Trophoblast cell (in vitro differentiated cells and primary cell): ENCODE measurements around the gene FTL.

Experiments used
- DNase-seq, 2 donors: peaks; one replicate each; pipeline ENCODE4 v3.0.0-alpha.2; 2016
- H2AFZ ChIP-seq: 2 replicates; pipeline ENCODE4 v1.6.1; 2013; ENCODE audit warnings: low read length, moderate library complexity, mild to moderate bottlenecking; ENCODE audit not compliant: insufficient read depth, poor library complexity
- H2AK5ac ChIP-seq: 2 replicates; pipeline ENCODE4 v1.6.1; 2013; ENCODE audit warnings: mild to moderate bottlenecking, low read length
- H2BK120ac ChIP-seq: 2 replicates; pipeline ENCODE4 v1.6.1; 2013; ENCODE audit warnings: low read length, mild to moderate bottlenecking, moderate library complexity; ENCODE audit not compliant: insufficient read depth, poor library complexity
- H2BK12ac ChIP-seq: 2 replicates; pipeline ENCODE4 v1.6.1; 2013; ENCODE audit warnings: mild to moderate bottlenecking, low read length, moderate library complexity
- H2BK5ac ChIP-seq: 2 replicates; pipeline ENCODE4 v1.6.1; 2013; ENCODE audit warnings: low read length, low read depth, moderate library complexity, mild to moderate bottlenecking; ENCODE audit not compliant: poor library complexity
- H3K14ac ChIP-seq: 2 replicates; pipeline ENCODE4 v1.6.1; 2013; ENCODE audit warnings: mild to moderate bottlenecking, low read length
- H3K18ac ChIP-seq: 2 replicates; pipeline ENCODE4 v1.6.1; 2013; ENCODE audit warnings: mild to moderate bottlenecking, low read length
- H3K23ac ChIP-seq: 2 replicates; pipeline ENCODE4 v1.6.1; 2013; ENCODE audit warnings: low read length
- H3K27ac ChIP-seq: 2 replicates; pipeline ENCODE4 v1.5.1; 2013; ENCODE audit warnings: low read depth, mild to moderate bottlenecking, inconsistent platforms, low read length, moderate library complexity
- H3K27me3 ChIP-seq: 2 replicates; pipeline ENCODE4 v1.6.1; 2013; ENCODE audit warnings: inconsistent platforms, mild to moderate bottlenecking, low read length, moderate library complexity; ENCODE audit not compliant: insufficient read depth
- H3K36me3 ChIP-seq, 2 experiments: 1 replicate in 1 of 2; 2 replicates in 1 of 2; pipeline ENCODE4 v1.6.1; 2013; ENCODE audit warnings: low read length in 2 of 2, mild to moderate bottlenecking in 2 of 2, moderate library complexity in 1 of 2; ENCODE audit not compliant: insufficient read depth in 2 of 2, control insufficient read depth in 1 of 2
- H3K4ac ChIP-seq: 2 replicates; pipeline ENCODE4 v1.6.1; 2013; ENCODE audit warnings: low read depth, mild to moderate bottlenecking, low read length, moderate library complexity
- H3K4me1 ChIP-seq, 2 experiments: 1 replicate in 1 of 2; 2 replicates in 1 of 2; pipeline ENCODE4 v1.6.1; 2013; ENCODE audit warnings: low read length in 2 of 2, mild to moderate bottlenecking in 2 of 2, moderate library complexity in 1 of 2; ENCODE audit not compliant: insufficient read depth in 2 of 2, control insufficient read depth in 1 of 2
- H3K4me2 ChIP-seq: 2 replicates; pipeline ENCODE4 v1.6.1; 2013; ENCODE audit warnings: inconsistent platforms, mild to moderate bottlenecking, low read length, moderate library complexity
- H3K4me3 ChIP-seq: 2 replicates; pipeline ENCODE4 v1.5.1; 2013; ENCODE audit warnings: mild to moderate bottlenecking, low read depth, low read length, inconsistent platforms
- H3K79me1 ChIP-seq: one replicate; pipeline ENCODE4 v1.6.1; 2013; ENCODE audit warnings: low read length
- H3K79me2 ChIP-seq: 2 replicates; pipeline ENCODE4 v1.6.1; 2013; ENCODE audit warnings: low read length, mild to moderate bottlenecking; ENCODE audit not compliant: control insufficient read depth, insufficient read depth, poor library complexity
- H3K9ac ChIP-seq: 2 replicates; pipeline ENCODE4 v1.6.1; 2013; ENCODE audit warnings: mild to moderate bottlenecking, low read length
- H3K9me3 ChIP-seq: 2 replicates; pipeline ENCODE4 v1.6.1; 2013; ENCODE audit warnings: low read depth, mild to moderate bottlenecking, control low read depth, inconsistent platforms, low read length; ENCODE audit not compliant: insufficient read depth
- H4K12ac ChIP-seq: 2 replicates; pipeline ENCODE4 v1.6.1; 2013; ENCODE audit warnings: low read depth, mild to moderate bottlenecking, low read length, moderate library complexity
- H4K8ac ChIP-seq: 2 replicates; pipeline ENCODE4 v1.6.1; 2013; ENCODE audit warnings: low read depth, mild to moderate bottlenecking, low read length, moderate library complexity
- H4K91ac ChIP-seq: one replicate; pipeline ENCODE4 v1.6.1; 2013; ENCODE audit warnings: low read depth, mild to moderate bottlenecking, low read length, moderate library complexity
- WGBS: extraction: QIAGEN DNeasy Blood & Tissue Kit; methylation state at CpG from one replicate; pipeline ENCODE4 v1.1.7; 2013; ENCODE audit warnings: missing lambda C conversion rate; ENCODE audit not compliant: insufficient read length, insufficient coverage; ENCODE audit errors: extremely low coverage; 5-methylcytosine and 5-hydroxymethylcytosine counted together

The FTL gene

DNA sequence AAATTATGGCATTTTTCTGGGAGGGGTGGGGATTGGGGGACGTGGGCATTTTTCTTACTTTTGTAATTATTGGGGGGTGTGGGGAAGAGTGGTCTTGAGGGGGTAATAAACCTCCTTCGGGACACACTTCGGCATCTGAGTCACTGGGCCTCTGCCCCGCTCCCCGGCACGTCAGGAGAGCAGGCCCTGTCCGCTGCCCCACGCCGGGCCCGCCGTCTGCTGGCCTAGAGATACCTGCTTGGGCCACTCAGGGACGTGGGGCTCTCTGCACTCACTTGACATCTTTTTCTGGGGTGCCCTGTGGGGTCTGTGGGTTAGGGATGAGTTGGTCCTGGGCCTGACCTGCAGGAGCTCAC lies 3.5 kb upstream of the FTL start:
- Histone ChIP-seq H3K36me3 (peaks cover 14 to 26% of the 10 kb centered on the region in 2 experiments), H3K14ac (no peak overlapping the region), H3K79me1 (peaks cover 31% of the 10 kb centered on the region), H2BK12ac (peak overlapping the region; percentile 41), H4K12ac (peak overlapping the region; percentile 1), H3K23ac (no peak overlapping the region), H4K91ac (peak overlapping the region; percentile 52), H3K27ac (peak overlapping the region; percentile 39), H3K9ac (no peak overlapping the region), H3K79me2 (peaks cover 16% of the 10 kb centered on the region), H2BK120ac (no peak overlapping the region), H2AK5ac (no peak overlapping the region), H3K4ac (peak overlapping the region; percentile 13), H4K8ac (peak overlapping the region; percentile 7), H3K18ac (peak overlapping the region; percentile 2), H3K9me3 (no peaks in the 10 kb centered on the region), H2AFZ (no peak overlapping the region), H3K4me1 (peaks cover 25 to 27% of the 10 kb centered on the region in 2 experiments), H3K27me3 (no peaks in the 10 kb centered on the region), H3K4me2 (no peak overlapping the region), H3K4me3 (no peak overlapping the region), H2BK5ac (no peak overlapping the region)
- no peak for DNase-seq
- WGBS = no CpG with 5 or more reads among the region's 12 CpGs

DNA sequence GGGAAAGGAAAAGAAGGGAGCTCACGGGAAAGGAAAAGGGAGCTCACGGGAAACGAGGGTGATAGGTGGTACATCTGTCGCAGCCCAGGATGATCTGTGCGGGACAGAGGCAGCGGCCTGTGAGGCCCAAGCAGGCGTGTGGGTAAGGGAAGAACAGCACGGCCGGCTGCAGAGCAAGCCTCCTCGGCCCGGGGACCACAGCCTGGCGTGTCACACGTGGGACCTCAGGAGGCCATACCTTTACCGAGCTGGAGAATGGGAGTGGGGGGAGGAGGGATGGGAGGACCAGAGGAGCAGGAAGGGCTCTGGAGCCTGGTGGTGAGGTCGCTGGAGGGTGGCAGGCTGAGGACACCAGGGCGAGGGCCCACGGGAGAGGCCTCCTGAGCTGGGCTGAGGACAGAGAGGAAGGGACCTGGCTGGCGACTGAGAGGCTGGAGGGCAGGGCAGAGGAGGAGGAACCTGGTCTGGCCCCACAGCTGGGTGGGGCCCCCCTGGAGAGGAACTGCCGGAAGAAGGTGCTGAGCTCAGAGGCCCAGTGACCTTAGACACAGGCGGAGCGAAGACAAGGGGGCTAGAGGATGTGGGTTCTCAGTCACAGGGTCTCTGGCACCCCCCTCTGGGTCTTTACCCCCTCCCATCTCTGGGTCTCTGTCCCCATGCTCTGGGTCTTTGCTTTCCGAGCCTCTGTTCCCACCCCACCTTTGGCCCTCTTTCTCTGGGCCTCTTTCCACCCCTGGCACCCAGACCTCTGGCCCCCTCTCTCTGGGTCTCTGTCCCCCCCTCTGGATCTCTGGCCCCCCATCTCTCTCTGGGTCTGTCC lies 2.9 kb upstream of the FTL start:
- peaks cover 31% of the 10 kb centered on the region for H3K79me1 ChIP-seq
- H2AFZ ChIP-seq = no peak overlapping the region
- peak overlapping the region; percentile 39 for H3K27ac ChIP-seq
- peak overlapping the region; percentile 89 for H4K91ac ChIP-seq
- peak overlapping the region; percentile 7 for H4K8ac ChIP-seq
- H3K4me1 ChIP-seq = peaks cover 25 to 29% of the 10 kb centered on the region in 2 experiments
- peak overlapping the region; percentile 29 for H3K14ac ChIP-seq
- H3K18ac ChIP-seq = peak overlapping the region; percentile 61
- no peaks in the 10 kb centered on the region for H3K27me3 ChIP-seq
- H3K9me3 ChIP-seq = no peaks in the 10 kb centered on the region
- no peak overlapping the region for H3K9ac ChIP-seq
- no peak overlapping the region for H3K4me3 ChIP-seq
- H2BK12ac ChIP-seq = peak overlapping the region; percentile 42
- H4K12ac ChIP-seq = peak overlapping the region; percentile 43
- no peak overlapping the region for H3K4me2 ChIP-seq
- peak overlapping the region; percentile 2 for H2BK120ac ChIP-seq
- no peak overlapping the region for H3K23ac ChIP-seq
- peak overlapping the region; percentile 30 for H3K4ac ChIP-seq
- no CpG with 5 or more reads among the region's 22 CpGs for WGBS
- H3K79me2 ChIP-seq = peaks cover 16% of the 10 kb centered on the region
- peak overlapping the region; percentile 12 for H2AK5ac ChIP-seq
- peak overlapping the region; percentile 74 for H2BK5ac ChIP-seq
- DNase-seq = peak in 1 of 2 donors; percentile 46
- H3K36me3 ChIP-seq = peaks cover 12 to 27% of the 10 kb centered on the region in 2 experiments

DNA sequence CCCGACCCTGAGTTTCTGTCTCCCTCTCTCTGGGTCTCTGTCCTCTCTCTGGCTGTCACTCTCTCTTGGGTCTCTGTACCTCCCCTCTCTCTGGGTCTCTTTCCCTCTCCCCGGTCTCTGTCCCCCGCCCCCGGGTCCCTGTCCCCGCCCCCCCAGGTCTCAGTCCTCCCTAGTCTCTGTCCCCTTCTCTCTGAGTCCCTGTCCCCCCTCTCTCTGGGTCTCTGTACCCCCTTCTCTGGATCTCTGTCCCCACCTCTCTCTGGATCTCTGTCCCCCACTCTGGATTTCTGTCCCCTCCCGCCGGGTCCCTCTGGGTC lies 2.3 kb upstream of the FTL start:
- Histone ChIP-seq H3K36me3 (peaks cover 15 to 26% of the 10 kb centered on the region in 2 experiments), H3K14ac (peak overlapping the region; percentile 29), H3K27ac (peak overlapping the region; percentile 97), H4K12ac (peak overlapping the region; percentile 43), H2BK12ac (peak overlapping the region; percentile 42), H3K79me2 (peaks cover 16% of the 10 kb centered on the region), H3K9me3 (no peaks in the 10 kb centered on the region), H3K18ac (peak overlapping the region; percentile 61), H3K27me3 (no peaks in the 10 kb centered on the region), H3K9ac (no peak overlapping the region), H2BK120ac (peak overlapping the region; percentile 2), H4K8ac (peak overlapping the region; percentile 7), H3K79me1 (peaks cover 31% of the 10 kb centered on the region), H3K23ac (no peak overlapping the region), H3K4me3 (no peak overlapping the region), H2AFZ (no peak overlapping the region), H2BK5ac (peak overlapping the region; percentile 74), H3K4ac (peak overlapping the region; percentile 30), H4K91ac (peak overlapping the region; percentile 99), H2AK5ac (peak overlapping the region; percentile 12), H3K4me2 (no peak overlapping the region), H3K4me1 (peaks cover 25 to 29% of the 10 kb centered on the region in 2 experiments)
- WGBS = no CpG with 5 or more reads among the region's 7 CpGs
- DNase-seq = no peak

DNA sequence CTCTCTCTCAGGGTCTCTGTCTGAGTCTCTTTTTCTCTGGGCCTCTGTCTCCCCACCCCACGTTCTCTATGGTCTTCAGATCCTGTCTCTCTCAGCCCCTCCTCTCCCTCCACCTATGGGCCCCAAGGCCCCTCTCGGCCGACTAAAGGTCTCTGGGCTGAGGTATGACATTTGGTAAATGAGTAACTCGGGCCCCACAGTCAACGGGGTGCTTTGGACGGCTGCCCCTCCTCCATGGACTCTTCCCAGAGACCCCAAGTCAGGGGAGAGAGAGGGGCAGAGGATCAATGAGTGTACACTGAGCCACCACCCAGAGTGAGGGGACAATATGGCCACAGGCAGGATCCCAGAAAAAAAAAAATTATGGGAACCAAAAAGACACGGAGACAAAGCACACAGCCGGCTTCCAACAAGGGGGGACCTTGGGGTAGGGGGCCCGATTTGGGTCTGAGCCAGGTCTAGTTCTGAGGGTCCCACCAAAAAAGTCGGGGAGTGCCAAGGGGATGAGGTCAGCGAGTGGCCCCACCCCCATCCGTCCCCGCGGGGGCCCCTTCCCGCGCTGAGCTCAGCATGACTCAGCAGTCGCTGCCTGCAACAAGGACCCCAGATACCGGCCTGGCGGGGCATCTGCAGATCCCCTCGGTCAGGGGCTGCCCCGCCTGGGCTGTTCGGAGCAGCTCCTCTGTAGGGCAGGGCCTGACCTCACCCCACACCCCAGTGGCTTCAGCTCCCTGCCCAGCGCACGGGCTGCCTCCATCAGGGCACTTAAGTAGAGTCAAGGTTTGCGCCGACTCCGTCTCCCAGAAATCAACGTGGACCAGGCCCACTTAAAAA lies 1.5 kb upstream of the FTL start:
- Histone ChIP-seq H3K18ac (peak overlapping the region; percentile 96), H2AK5ac (peak overlapping the region; percentile 93), H2AFZ (peak overlapping the region; percentile 71), H2BK12ac (peak overlapping the region; percentile 91), H4K91ac (peak overlapping the region; percentile 99), H3K9me3 (no peaks in the 10 kb centered on the region), H4K8ac (peak overlapping the region; percentile 88), H3K4me1 (peaks cover 25 to 29% of the 10 kb centered on the region in 2 experiments), H3K27ac (peak overlapping the region; percentile 97), H3K4me3 (no peak overlapping the region), H3K9ac (peak overlapping the region; percentile 20), H4K12ac (peak overlapping the region; percentile 84), H3K4me2 (peak overlapping the region; percentile 48), H3K79me1 (peaks cover 31% of the 10 kb centered on the region), H3K23ac (no peak overlapping the region), H3K14ac (peak overlapping the region; percentile 96), H3K79me2 (peaks cover 16% of the 10 kb centered on the region), H2BK5ac (peak overlapping the region; percentile 78), H3K4ac (peak overlapping the region; percentile 91), H3K36me3 (peaks cover 16 to 24% of the 10 kb centered on the region in 2 experiments), H3K27me3 (no peaks in the 10 kb centered on the region), H2BK120ac (peak overlapping the region; percentile 97)
- WGBS = no CpG with 5 or more reads among the region's 28 CpGs
- no peak for DNase-seq
